Measurements from ENCODE around the gene KIF1B.

GRCh38 chr1:10304295-10304694 is 93.9 kb downstream of the KIF1B start:
- TF ChIP-seq CTCF (IDR thresholded peaks at IDR 0.05; ENCODE audit: low read depth, low read length, missing input control) (no peak), TAF1 (conservative IDR thresholded peaks at IDR 0.05) (no peak), FOXA1 (IDR thresholded peaks at IDR 0.05) (no peak), REST (IDR thresholded peaks at IDR 0.05) (no peak), RAD21 (IDR thresholded peaks at IDR 0.05) (no peak), ATF3 (IDR thresholded peaks at IDR 0.05) (no peak), JUND (IDR thresholded peaks at IDR 0.05) (no peak), FOXA2 (IDR thresholded peaks at IDR 0.05) (no peak), MAX (IDR thresholded peaks at IDR 0.05) (no peak), ZBTB33 (IDR thresholded peaks at IDR 0.05) (no peak), YY1 (IDR thresholded peaks at IDR 0.05) (no peak)

Data from liver (tissue), 3 donors.